OCI-LY1 (cell line): Measurements from ENCODE around the gene EVL.

Experiments
- CTCF ChIP-seq: fragments of 200-600 bp; sonication (generic), shearing (Covaris generic); IDR thresholded peaks from 2 replicates; pipeline ENCODE4 v1.5.1; 2017; ENCODE audit warnings: mild to moderate bottlenecking, antibody characterized with exemption, low read length, moderate library complexity, mixed read lengths
- EZH2 ChIP-seq: fragments of 200-600 bp; sonication (generic), shearing (Covaris generic); IDR thresholded peaks from 2 replicates; pipeline ENCODE4 v1.8.0; 2017; ENCODE audit warnings: borderline replicate concordance, mixed run types, mild to moderate bottlenecking, antibody characterized with exemption, low read length, moderate library complexity, mixed read lengths

DNA sequence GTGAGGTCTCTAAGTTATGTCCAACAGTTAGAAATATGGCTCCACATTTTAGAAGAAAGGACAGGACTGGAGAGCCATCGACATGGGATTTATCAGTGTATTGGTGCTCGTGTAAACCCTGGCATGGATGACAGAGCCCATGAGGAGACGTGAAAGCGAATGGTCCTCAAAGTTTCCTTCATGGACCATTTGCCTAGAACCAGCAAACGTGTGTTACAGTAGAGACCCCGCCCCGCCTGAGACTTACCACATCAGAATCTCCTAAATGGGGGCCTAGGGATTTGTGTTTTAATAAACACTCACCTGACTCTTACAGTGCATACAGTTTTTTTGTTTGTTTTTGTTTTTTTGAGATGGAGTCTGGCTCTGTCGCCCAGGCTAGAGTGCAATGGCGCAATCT is 12.2 kb downstream of the EVL start:
- TF ChIP-seq CTCF (no peak), EZH2 (no peak)
